Islet precursor cell (in vitro differentiated cells): ENCODE data around the gene EML6.
A peak's percentile ranks its signal among the peaks of the same experiment; 100 is the strongest.
"Not testable (repeated sequence)": the region's sequence is repeated elsewhere in the genome, so short reads cannot be mapped to it uniquely, and the experiment has no call there.

Experiments
- DNase-seq: peaks from one replicate; pipeline ENCODE4 v3.0.0-alpha.2; 2018

The EML6 gene

GRCh38 chr2:54806975-54807374 is 83.5 kb downstream of the EML6 start:
- DNase-seq, result no peak

DNA sequence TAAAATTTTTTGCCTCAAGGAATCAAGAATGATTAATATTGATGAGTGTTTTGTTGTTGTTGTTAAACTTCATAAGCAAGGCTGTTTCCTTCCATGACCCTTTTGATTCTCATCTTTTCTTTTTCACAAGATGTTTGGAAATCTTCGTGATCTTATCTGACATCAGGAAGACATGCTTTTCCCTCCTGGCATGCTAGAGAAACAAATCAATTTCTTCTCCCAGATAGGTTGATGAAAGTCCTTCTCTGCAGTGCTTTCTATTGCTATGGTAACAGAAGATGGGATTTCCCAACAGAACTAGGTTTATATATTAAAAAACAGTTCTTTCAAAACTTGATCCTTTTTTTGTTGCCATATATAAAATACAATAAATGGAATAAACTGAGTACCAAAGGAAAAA is 85.2 kb downstream of the EML6 start:
- no peak for DNase-seq

DNA sequence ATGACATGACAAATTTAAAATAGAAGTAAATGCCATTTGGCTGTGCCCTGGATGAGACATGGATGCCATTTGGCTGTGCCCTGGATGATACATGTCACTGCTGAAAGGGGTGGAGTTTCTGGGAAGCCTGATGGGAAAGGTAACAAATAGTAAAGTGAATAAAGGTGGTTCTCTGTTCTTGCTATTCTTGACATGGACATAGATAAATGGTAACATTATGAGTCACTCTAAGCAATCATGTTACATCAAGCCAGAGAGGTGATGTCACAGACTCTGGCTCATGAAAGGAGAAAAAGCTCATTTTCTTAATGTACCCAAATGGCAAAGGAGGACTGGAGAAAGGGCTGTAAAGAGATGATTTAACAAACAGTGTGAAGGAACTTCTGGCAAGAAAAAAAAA is 86.4 kb downstream of the EML6 start:
- DNase-seq, result no peak

GRCh38 chr2:54810246-54810645 is 86.8 kb downstream of the EML6 start:
- no peak for DNase-seq

GRCh38 chr2:54813584-54813983 is 90.1 kb downstream of the EML6 start:
- DNase-seq, result no peak

DNA sequence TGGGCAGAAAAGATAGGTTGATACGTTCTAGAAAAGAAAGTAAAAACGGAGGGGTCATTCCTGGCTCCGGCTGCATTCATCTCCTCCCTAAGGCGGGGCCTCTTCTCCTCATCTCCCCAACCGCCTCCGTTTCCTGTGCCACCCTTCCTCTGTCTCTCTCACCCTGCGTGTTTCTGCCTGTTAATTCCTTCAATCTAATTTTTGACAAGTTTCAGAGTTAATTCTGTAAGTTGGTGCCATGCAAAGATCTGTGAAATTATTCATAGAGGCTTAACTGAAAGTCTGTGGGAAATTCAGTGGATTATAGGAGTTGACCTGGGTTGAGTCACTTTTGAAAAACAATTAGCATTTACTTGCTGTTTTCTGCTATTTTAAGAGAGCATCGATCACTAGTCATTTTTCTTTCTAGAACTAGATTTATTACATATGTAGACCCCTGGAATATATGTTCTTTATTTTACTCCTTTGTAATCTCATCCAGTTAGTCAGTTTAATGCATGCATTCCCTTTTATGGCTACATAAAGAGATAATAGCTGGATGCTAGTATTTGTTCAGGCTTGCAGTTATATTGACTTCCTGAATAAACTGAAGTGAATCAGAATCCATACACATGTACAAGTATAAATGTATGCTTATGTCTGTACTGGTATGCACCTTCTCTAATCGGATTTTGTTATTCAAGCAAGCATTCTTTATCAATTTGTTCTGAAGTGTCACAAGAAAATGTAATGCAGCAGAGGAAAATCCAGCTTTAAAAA is 91.1 kb downstream of the EML6 start:
- no peak for DNase-seq

DNA sequence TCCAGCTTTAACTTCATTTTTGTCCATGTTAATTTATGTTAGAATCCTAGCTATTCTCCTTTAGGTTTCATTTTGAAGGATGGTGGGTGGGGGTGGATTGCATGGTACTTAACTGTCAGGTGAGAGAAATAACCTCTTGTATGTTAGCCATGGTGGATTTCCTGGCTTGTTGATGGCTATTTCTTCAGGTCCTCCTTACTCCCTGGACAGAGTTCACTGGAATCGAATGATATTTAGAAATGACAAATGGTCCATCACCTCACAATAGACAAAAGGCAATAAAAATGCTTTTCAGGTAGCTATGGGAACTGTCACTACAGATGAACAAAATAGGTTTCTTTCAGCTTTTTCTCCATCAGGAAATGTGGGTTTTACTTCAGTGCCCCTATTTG is 91.7 kb downstream of the EML6 start:
- no peak for DNase-seq

DNA sequence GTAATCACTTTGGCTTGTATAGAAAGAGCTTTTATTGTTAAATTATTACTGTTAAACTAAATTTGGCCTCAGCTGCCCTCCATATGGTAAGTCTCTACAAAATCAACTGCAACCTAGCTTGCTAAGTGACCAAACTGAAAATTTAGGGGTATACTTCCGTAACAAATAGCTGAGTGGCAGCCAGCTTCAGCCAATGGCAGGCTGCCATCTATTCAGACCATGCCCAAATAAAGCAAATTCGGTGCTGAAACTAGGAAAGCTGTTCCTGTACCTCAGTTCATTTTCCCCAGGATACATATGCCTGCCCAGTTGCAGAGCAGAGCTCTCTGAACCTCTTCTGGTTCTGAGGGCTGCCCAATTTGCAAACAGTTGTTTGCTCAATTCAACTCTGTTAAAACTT is 94.8 kb downstream of the EML6 start:
- DNase-seq, result no peak

GRCh38 chr2:54820558-54820957 is 97.1 kb downstream of the EML6 start:
- DNase-seq, result no peak

DNA sequence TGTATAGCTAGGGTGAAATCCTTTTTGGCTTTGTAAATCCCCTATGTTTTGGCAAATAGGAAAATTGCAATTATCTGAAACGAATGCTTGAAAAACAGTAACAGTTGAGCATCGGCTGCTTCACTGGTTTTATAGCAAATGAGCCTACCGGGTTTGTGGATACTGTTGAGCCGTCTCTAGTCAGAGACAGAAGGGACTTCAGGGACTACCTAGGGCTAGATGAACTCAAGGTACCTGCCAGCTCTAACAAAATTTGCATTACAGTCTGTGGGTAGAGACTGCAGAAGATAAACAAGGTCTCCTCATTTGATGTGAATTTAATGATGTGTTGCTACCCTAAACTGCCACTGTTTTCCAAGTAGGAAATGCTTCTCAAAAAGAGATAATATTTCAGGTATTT is 101.1 kb downstream of the EML6 start:
- no peak for DNase-seq

DNA sequence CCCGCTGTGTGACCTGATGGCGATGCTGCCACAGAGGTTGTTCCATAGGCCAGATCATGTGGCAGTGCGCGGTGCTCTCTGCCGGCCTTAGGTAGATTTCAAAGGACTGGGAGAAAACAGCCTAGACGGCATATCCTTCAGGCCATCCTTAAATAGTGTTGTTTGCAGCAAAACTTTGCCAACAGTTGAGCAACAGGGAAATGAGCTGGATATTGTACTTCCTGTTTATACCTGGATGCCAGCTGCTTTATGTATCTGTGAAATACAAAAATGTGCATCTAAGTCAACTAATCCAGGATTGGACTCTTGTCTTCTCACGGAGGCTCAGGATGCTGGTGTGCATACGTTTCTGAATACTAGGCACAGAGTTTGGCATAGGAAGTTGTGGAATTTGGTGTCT is 107.1 kb downstream of the EML6 start:
- no peak for DNase-seq

GRCh38 chr2:54831480-54831879 is 108.0 kb downstream of the EML6 start:
- no peak for DNase-seq

- DNase-seq, result no peak
Observed at GRCh38 chr2:54834721-54835120, 111.3 kb downstream of the EML6 start.

- no peak for DNase-seq
Observed at GRCh38 chr2:54836477-54836876, 113.0 kb downstream of the EML6 start.

DNA sequence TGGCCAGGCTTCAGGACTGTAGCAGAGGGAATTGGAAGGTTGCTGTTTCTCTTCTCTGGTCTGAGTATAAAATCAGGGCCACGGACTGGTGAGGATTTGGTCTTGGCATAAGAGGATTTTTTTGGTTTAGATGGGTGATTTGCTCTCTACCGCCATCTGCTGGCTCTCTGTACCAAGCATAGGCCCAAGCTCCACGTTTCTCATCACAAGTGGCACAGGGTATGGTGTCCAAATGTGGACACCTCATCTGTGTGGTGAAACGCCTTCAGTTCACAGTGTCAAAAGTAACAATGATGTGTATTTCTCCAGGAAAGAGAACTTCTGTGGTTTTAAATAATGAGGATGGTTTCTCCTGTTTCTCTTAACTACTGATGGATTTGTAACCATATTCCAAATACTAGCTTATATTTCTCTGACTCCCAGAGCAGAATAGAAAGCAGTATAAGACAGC is 115.1 kb downstream of the EML6 start:
- peak; percentile 77 for DNase-seq

- DNase-seq, result no peak
Observed at GRCh38 chr2:54839461-54840255, 116.2 kb downstream of the EML6 start.

DNA sequence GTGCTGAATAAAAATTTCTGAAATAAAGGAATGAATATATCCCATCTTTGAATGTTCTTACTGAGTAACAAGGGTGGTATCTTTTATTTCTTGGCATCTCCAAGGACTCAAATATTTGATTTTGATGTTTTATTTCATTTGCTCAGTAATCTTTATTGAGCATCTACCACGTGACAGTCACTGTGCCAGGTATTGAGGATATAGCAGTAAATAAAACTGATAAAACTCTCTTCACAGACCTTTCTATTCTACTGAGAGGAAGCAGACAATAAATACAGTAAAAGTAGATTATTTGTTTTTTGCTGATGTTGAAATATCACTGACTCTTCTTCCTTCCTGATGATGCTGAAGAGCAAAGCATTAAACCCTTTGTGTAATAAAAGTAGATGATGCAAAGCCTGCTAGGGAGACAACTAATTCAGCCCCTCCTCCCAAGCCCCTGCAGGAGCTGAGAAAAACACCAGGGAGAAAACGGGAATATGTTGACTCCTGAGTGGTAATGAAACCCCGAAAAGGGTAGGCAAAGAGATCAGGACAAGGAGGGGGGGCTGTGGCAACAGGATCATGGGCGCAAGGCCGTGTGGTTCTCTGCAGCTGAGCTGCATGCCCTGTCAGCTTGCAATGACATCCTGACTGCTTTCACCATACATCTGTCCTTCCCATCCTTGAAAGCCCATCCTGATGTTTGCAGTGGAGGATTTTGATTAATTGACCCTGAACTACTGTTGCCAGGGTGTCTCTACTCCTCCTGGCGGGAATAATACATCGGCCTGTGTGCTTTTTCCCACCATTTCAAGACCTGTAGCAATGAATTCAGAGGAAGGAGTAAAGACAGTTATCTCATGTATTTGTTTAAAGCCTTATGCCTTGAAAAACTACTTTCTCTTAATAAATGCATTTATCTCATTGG is 117.4 kb downstream of the EML6 start:
- no peak for DNase-seq

DNA sequence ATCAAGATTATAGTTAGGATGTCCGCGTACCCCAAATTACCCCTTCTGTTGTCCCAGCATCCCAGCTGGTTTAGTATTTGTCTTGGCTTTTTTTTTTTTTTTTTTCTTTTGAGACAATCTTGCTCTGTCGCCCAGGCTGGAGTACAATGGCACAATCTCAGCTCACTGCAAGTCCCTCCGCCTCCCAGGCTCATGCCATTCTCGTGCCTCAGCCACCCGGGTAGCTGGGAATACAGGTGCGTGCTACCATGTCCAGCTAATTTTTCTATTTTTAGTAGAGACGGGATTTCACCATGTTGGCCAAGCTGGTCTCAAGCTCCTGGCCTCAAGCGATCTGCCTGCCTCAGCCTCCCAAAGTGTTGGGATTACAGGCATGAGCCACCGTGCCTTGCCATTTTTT is 118.0 kb downstream of the EML6 start:
- not testable (repeated sequence) for DNase-seq

GRCh38 chr2:54845094-54845493 is 121.6 kb downstream of the EML6 start:
- DNase-seq, result no peak

GRCh38 chr2:54845514-54845913 is 122.1 kb downstream of the EML6 start:
- no peak for DNase-seq

DNA sequence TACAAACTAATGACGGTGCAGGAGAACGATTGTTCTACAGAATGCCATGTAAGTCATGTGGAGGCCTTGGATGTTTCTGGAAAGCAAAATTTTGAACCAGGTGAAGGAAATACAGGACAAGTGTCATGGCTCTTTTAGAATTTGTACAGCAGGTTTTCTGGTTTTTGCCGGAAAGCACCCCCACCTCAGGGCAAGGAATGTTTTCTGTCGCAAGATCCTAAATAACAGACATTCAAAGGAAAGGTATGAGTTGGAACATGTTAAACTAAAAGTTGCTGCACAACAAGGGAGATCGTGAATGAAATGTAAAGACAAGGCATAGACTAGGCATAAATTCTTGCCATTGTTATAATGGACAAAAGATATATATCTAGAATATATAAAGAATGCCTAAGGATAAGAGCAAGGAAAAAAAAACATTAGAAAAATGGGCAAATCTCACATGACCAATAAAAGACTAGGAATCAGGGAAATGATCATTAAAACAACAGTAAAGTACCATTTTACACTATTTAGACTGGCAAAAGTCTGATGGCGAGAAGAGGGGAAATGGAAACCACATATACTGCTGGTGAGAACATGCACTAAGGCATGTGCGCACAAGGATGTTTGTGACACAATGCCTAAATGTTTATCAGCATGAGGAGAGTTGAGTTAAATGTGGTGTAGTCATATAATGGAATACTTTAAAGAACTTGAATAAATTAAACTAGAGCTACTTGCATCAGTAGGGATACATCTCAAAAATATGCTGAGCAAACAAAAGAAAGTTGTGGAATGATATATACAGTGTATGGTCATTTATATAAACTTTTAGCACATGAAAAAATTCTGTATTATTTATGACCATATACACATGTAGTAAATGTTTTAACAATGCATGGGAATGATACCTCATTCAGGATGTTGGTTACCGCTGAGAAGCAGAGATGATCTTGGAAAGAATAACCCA is 127.0 kb downstream of the EML6 start:
- no peak for DNase-seq
